Measurements from ENCODE around the gene SUMO1. TPM values are rescaled to one million over a fixed set of nuclear protein-coding genes. Genes with fewer than 3 reads are reported as not detected.

The SUMO1 gene
- total and polyA plus RNA-seq, 2 donors from 2014 or later: 81.7 to 170 TPM

DNA sequence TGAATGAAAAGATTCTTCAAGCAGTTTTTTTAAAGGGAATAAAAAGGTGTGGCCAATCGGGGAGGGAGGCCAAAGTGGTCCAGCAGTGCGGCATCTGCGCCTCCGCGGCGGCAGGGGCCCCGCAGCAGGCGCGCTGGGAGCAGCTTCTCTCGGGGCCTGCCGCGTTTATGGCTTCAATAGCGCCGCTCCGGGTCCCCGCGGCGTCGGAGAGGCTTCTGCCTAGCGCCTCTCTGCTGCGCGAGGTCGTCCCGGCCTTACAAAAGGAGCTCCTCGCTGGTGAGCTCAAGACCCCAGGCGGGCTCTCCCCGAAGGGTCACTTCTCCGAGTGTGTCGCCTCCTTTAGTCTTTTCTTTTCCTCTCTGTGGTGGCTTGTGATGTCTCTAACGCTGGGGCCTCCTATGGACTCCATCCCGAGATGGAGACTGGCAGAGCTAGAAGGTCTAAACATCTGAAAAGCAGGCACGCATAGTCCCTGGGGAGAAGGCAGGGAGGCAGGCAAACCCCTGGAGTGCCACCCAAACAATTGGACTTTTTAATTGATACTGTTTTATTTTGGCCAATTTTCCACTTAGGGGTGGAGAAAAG lies 67.1 kb downstream of the SUMO1 start:
- no peak overlapping the region for H3K4me3 ChIP-seq (ENCODE audit: low read length in 3 of 3)
- no peaks in the 10 kb centered on the region for H3K36me3 ChIP-seq (ENCODE audit: control insufficient read depth in 2 of 3, insufficient read depth in 3 of 3, low read length in 3 of 3)
- peaks cover 0 to 3% (median 0%) of the 10 kb centered on the region in 3 donors for H3K4me1 ChIP-seq (ENCODE audit: control insufficient read depth in 2 of 3, insufficient read depth in 2 of 3, low read depth in 1 of 3, low read length in 3 of 3)
- H3K27me3 ChIP-seq (ENCODE audit: control insufficient read depth, insufficient read depth, low read length): peaks cover 4% of the 10 kb centered on the region
- no peaks in the 10 kb centered on the region for H3K9me3 ChIP-seq (ENCODE audit: control insufficient read depth in 2 of 3, insufficient read depth in 1 of 3, low read length in 3 of 3)
- no peak overlapping the region for H3K27ac ChIP-seq (ENCODE audit: low read depth in 2 of 2, low read length in 2 of 2)
- DNase-seq: peak in 4 of 5 donors; percentile 42 to 70 (median 52)
- intact Hi-C loops (cut with DNase I): no loop called here
- TF ChIP-seq, protein P1, sequence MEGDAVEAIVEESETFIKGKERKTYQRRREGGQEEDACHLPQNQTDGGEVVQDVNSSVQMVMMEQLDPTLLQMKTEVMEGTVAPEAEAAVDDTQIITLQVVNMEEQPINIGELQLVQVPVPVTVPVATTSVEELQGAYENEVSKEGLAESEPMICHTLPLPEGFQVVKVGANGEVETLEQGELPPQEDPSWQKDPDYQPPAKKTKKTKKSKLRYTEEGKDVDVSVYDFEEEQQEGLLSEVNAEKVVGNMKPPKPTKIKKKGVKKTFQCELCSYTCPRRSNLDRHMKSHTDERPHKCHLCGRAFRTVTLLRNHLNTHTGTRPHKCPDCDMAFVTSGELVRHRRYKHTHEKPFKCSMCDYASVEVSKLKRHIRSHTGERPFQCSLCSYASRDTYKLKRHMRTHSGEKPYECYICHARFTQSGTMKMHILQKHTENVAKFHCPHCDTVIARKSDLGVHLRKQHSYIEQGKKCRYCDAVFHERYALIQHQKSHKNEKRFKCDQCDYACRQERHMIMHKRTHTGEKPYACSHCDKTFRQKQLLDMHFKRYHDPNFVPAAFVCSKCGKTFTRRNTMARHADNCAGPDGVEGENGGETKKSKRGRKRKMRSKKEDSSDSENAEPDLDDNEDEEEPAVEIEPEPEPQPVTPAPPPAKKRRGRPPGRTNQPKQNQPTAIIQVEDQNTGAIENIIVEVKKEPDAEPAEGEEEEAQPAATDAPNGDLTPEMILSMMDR (IDR thresholded peaks at IDR 0.05; ENCODE audit: borderline replicate concordance, extremely low read depth, insufficient read depth): no peak
- FAIRE-seq: no peak
- no peak overlapping the region for H3K9ac ChIP-seq (ENCODE audit: low read length in 3 of 3)

GRCh38 chr2:202169832-202170424 lies 68.5 kb downstream of the SUMO1 start:
- no peaks in the 10 kb centered on the region for H3K9me3 ChIP-seq (ENCODE audit: control insufficient read depth in 2 of 3, insufficient read depth in 1 of 3, low read length in 3 of 3)
- no peak for FAIRE-seq
- H3K36me3 ChIP-seq (ENCODE audit: control insufficient read depth in 2 of 3, insufficient read depth in 3 of 3, low read length in 3 of 3): no peaks in the 10 kb centered on the region
- intact Hi-C loops (cut with DNase I): no loop called here
- no peak overlapping the region for H3K9ac ChIP-seq (ENCODE audit: low read length in 3 of 3)
- H3K4me1 ChIP-seq (ENCODE audit: control insufficient read depth in 2 of 3, insufficient read depth in 2 of 3, low read depth in 1 of 3, low read length in 3 of 3): peaks cover 0 to 3% (median 0%) of the 10 kb centered on the region in 3 donors
- TF ChIP-seq, protein P1 (IDR thresholded peaks at IDR 0.05; ENCODE audit: borderline replicate concordance, extremely low read depth, insufficient read depth): no peak
- no peak overlapping the region for H3K4me3 ChIP-seq (ENCODE audit: low read length in 3 of 3)
- peak in 1 of 5 donors; percentile 50 for DNase-seq
- H3K27me3 ChIP-seq (ENCODE audit: control insufficient read depth, insufficient read depth, low read length): peaks cover 4% of the 10 kb centered on the region
- no peak overlapping the region for H3K27ac ChIP-seq (ENCODE audit: low read depth in 2 of 2, low read length in 2 of 2)

GRCh38 chr2:202169131-202169530 lies 69.3 kb downstream of the SUMO1 start:
- H3K36me3 ChIP-seq (ENCODE audit: control insufficient read depth in 2 of 3, insufficient read depth in 3 of 3, low read length in 3 of 3): no peaks in the 10 kb centered on the region
- DNase-seq (no peak), FAIRE-seq (no peak)
- peaks cover 4% of the 10 kb centered on the region for H3K27me3 ChIP-seq (ENCODE audit: control insufficient read depth, insufficient read depth, low read length)
- intact Hi-C loops (cut with DNase I): no loop called here
- H3K9ac ChIP-seq (ENCODE audit: low read length in 3 of 3): no peak overlapping the region
- peaks cover 0 to 3% (median 0%) of the 10 kb centered on the region in 3 donors for H3K4me1 ChIP-seq (ENCODE audit: control insufficient read depth in 2 of 3, insufficient read depth in 2 of 3, low read depth in 1 of 3, low read length in 3 of 3)
- H3K4me3 ChIP-seq (ENCODE audit: low read length in 3 of 3): no peak overlapping the region
- H3K27ac ChIP-seq (ENCODE audit: low read depth in 2 of 2, low read length in 2 of 2): no peak overlapping the region
- TF ChIP-seq, protein P1 (IDR thresholded peaks at IDR 0.05; ENCODE audit: borderline replicate concordance, extremely low read depth, insufficient read depth): no peak
- H3K9me3 ChIP-seq (ENCODE audit: control insufficient read depth in 2 of 3, insufficient read depth in 1 of 3, low read length in 3 of 3): no peaks in the 10 kb centered on the region
